Liver (tissue), 9 donors: ENCODE measurements around the gene ADAMTS2. TPM values are rescaled to one million over a fixed set of nuclear protein-coding genes. Genes with fewer than 3 reads are reported as not detected.

Source experiments
- DNase-seq: peaks from one replicate; pipeline ENCODE4 v3.0.0-alpha.2; 2017; ENCODE audit warnings: low spot score
- H3K27ac ChIP-seq, 2 donors: one replicate each; pipeline ENCODE4 v1.7.0; 2013; ENCODE audit warnings: inconsistent platforms in 2 of 2, low read length in 2 of 2, control low read depth in 1 of 2, low read depth in 1 of 2, mild to moderate bottlenecking in 1 of 2
- H3K27me3 ChIP-seq, 4 donors: one replicate each; pipeline versions ENCODE4 v1.6.1 to v1.7.0; 2013; ENCODE audit warnings: low read length in 3 of 4, inconsistent platforms in 1 of 4, mild to moderate bottlenecking in 1 of 4, moderate library complexity in 1 of 4; ENCODE audit not compliant: control insufficient read depth in 4 of 4, insufficient read depth in 4 of 4
- H3K36me3 ChIP-seq, 4 donors: one replicate each; pipeline versions ENCODE4 v1.6.1 to v1.7.0; 2013; ENCODE audit warnings: low read length in 3 of 4, mild to moderate bottlenecking in 3 of 4, low read depth in 1 of 4, moderate library complexity in 1 of 4; ENCODE audit not compliant: control insufficient read depth in 4 of 4, insufficient read depth in 3 of 4
- H3K4me1 ChIP-seq, 4 donors: one replicate each; pipeline versions ENCODE4 v1.6.1 to v1.7.0; 2013; ENCODE audit warnings: low read length in 3 of 4, mild to moderate bottlenecking in 3 of 4, moderate library complexity in 1 of 4; ENCODE audit not compliant: control insufficient read depth in 4 of 4, insufficient read depth in 4 of 4
- H3K4me3 ChIP-seq, 3 donors: one replicate each; pipeline versions ENCODE4 v1.6.1 to v1.7.0; 2013; ENCODE audit warnings: low read length in 3 of 3, control low read depth in 1 of 3, low read depth in 1 of 3, mild to moderate bottlenecking in 1 of 3
- H3K9ac ChIP-seq, 2 donors: one replicate each; pipeline ENCODE4 v1.7.0; 2013; ENCODE audit warnings: low read length in 2 of 2, mild to moderate bottlenecking in 2 of 2, moderate library complexity in 2 of 2, control low read depth in 1 of 2, low read depth in 1 of 2
- H3K9me3 ChIP-seq, 4 donors: one replicate each; pipeline versions ENCODE4 v1.6.1 to v1.7.0; 2013; ENCODE audit warnings: low read length in 3 of 4; ENCODE audit not compliant: control insufficient read depth in 4 of 4
- ATF3 ChIP-seq: IDR thresholded peaks from 2 replicates; pipeline ENCODE4 v1.6.1; 2016; ENCODE audit warnings: antibody characterized with exemption
- CTCF ChIP-seq: fragments of 150-350 bp; IDR thresholded peaks from 2 replicates; pipeline ENCODE4 v1.5.1; 2017; ENCODE audit warnings: improper control_type of control experiment, low read depth, low read length; ENCODE audit not compliant: missing input control
- EGR1 ChIP-seq, 2 donors: IDR thresholded peaks; 2 replicates each; pipeline ENCODE4 v1.6.1; 2016 to 2018; ENCODE audit warnings: antibody characterized with exemption in 2 of 2, low read depth in 2 of 2
- FOXA1 ChIP-seq: IDR thresholded peaks from 2 replicates; pipeline ENCODE4 v1.6.1; 2016; ENCODE audit warnings: antibody characterized with exemption
- FOXA2 ChIP-seq: IDR thresholded peaks from 2 replicates; pipeline ENCODE4 v1.6.1; 2016; ENCODE audit warnings: antibody characterized with exemption
- GABPA ChIP-seq, 2 donors: IDR thresholded peaks in 1 of 2; conservative IDR thresholded peaks in 1 of 2; 2 replicates each; pipeline ENCODE4 v1.6.1; 2016; ENCODE audit warnings: antibody characterized with exemption in 2 of 2, mild to moderate bottlenecking in 1 of 2, moderate library complexity in 1 of 2
- HNF4A ChIP-seq, 2 donors: conservative IDR thresholded peaks; 2 replicates each; pipeline ENCODE4 v1.6.1; 2016; ENCODE audit warnings: antibody characterized with exemption in 2 of 2, mild to moderate bottlenecking in 2 of 2
- HNF4G ChIP-seq: IDR thresholded peaks from 2 replicates; pipeline ENCODE4 v1.6.1; 2016; ENCODE audit warnings: antibody characterized with exemption
- MAX ChIP-seq: IDR thresholded peaks from 2 replicates; pipeline ENCODE4 v1.6.1; 2016; ENCODE audit warnings: antibody characterized with exemption
- NR2F2 ChIP-seq: IDR thresholded peaks from 2 replicates; pipeline ENCODE4 v1.6.1; 2016; ENCODE audit warnings: antibody characterized with exemption
- RAD21 ChIP-seq, 2 donors: IDR thresholded peaks; 2 replicates each; pipeline ENCODE4 v1.6.1; 2016; ENCODE audit warnings: antibody characterized with exemption in 2 of 2, mild to moderate bottlenecking in 2 of 2
- REST ChIP-seq: IDR thresholded peaks from 2 replicates; pipeline ENCODE4 v1.6.1; 2016; ENCODE audit warnings: antibody characterized with exemption, mild to moderate bottlenecking
- RXRA ChIP-seq, 2 donors: IDR thresholded peaks; 2 replicates each; pipeline ENCODE4 v1.6.1; 2017 to 2018; ENCODE audit warnings: antibody characterized with exemption in 2 of 2, mild to moderate bottlenecking in 1 of 2
- SP1 ChIP-seq: IDR thresholded peaks from 2 replicates; pipeline ENCODE4 v1.6.1; 2018; ENCODE audit warnings: antibody characterized with exemption, mild to moderate bottlenecking
- TAF1 ChIP-seq: conservative IDR thresholded peaks from 2 replicates; pipeline ENCODE4 v1.6.1; 2016; ENCODE audit warnings: antibody characterized with exemption, mild to moderate bottlenecking
- ZBTB33 ChIP-seq: IDR thresholded peaks from 2 replicates; pipeline ENCODE4 v1.6.1; 2016; ENCODE audit warnings: antibody characterized with exemption
- WGBS: extraction: QIAGEN DNeasy Blood & Tissue Kit; methylation state at CpG from one replicate; pipeline ENCODE4 v1.1.7; 2013; 5-methylcytosine and 5-hydroxymethylcytosine counted together
- polyA plus RNA-seq, 2 donors: library from polyadenylated mRNA; stranded (reverse) in 1 of 2; unstranded in 1 of 2; fragments of 200-250 nt in 1 of 2; fragments of >200 nt in 1 of 2; fragmentation: Nextera tagmentation in 1 of 2; extraction: Ambion mirVana in 1 of 2; gene quantifications; one replicate each; pipeline versions ENCODE4 v1.2.1 to v1.2.3, GENCODE V29; 2013 to 2015
- total RNA-seq, 2 donors: library from RNA; depleted of rRNA; stranded (reverse); fragments of >200 nt; gene quantifications; one replicate each; pipeline ENCODE4 v1.2.3, GENCODE V29; 2014
- donor health status: healthy.
- donor health status: healthy.
- donor health status: healthy.
- donor health status: healthy.
- donor health status: healthy.

Gene ADAMTS2
- total and polyA plus RNA-seq, 4 donors: 2.7 to 24.3 (median 12.0) TPM

- 88% methylated on average over 26 of the region's 26 CpGs for WGBS
- no peaks in the 10 kb centered on the region for H3K36me3 ChIP-seq
- no peak overlapping the region for H3K4me3 ChIP-seq
- peak overlapping the region; percentile 57 to 70 for H3K27ac ChIP-seq
- no peaks in the 10 kb centered on the region for H3K4me1 ChIP-seq
- TF ChIP-seq NR2F2 (no peak), HNF4G (no peak), ATF3 (no peak), MAX (no peak), SP1 (no peak), TAF1 (no peak), HNF4A (conservative IDR thresholded peaks at IDR 0.05) (no peak), RXRA (IDR thresholded peaks at IDR 0.05) (no peak), REST (no peak)
- H3K9me3 ChIP-seq: no peaks in the 10 kb centered on the region
- no peak for DNase-seq
- H3K9ac ChIP-seq: no peak overlapping the region
- H3K27me3 ChIP-seq: no peaks in the 10 kb centered on the region
Measured at GRCh38 chr5:179274321-179275315, 70.6 kb downstream of the ADAMTS2 start.

- Histone ChIP-seq H3K9ac (no peak overlapping the region), H3K27ac (peak overlapping the region; percentile 38 to 57), H3K9me3 (no peaks in the 10 kb centered on the region), H3K4me1 (no peaks in the 10 kb centered on the region), H3K4me3 (no peak overlapping the region), H3K36me3 (no peaks in the 10 kb centered on the region), H3K27me3 (no peaks in the 10 kb centered on the region)
- TF ChIP-seq CTCF (no peak), ATF3 (no peak), TAF1 (no peak), HNF4A (conservative IDR thresholded peaks at IDR 0.05) (no peak), RAD21 (IDR thresholded peaks at IDR 0.05) (no peak), EGR1 (IDR thresholded peaks at IDR 0.05; ENCODE audit: low read depth in 2 of 2) (no peak), FOXA2 (no peak), SP1 (no peak), HNF4G (no peak), ZBTB33 (no peak), RXRA (IDR thresholded peaks at IDR 0.05) (no peak), GABPA (IDR thresholded peaks at IDR 0.05 in 1 of 2, conservative IDR thresholded peaks at IDR 0.05 in 1 of 2) (no peak), FOXA1 (no peak)
- DNase-seq: no peak
- WGBS: 75% methylated on average over 10 of the region's 10 CpGs
Measured at GRCh38 chr5:179273441-179274145, 71.7 kb downstream of the ADAMTS2 start.
